Neuron (in vitro differentiated cells): ENCODE results near the gene PIK3C2B.

ENCODE experiments used
- H2AFZ ChIP-seq: one replicate; pipeline ENCODE4 v1.6.1; 2013; ENCODE audit warnings: low read depth, mild to moderate bottlenecking, inconsistent platforms, low read length, moderate library complexity
- H3K27me3 ChIP-seq: one replicate; pipeline ENCODE4 v1.6.1; 2013; ENCODE audit warnings: low read length; ENCODE audit not compliant: insufficient read depth
- H3K36me3 ChIP-seq: one replicate; pipeline ENCODE4 v1.6.1; 2013; ENCODE audit warnings: low read length; ENCODE audit not compliant: insufficient read depth
- H3K4me1 ChIP-seq: one replicate; pipeline ENCODE4 v1.6.1; 2013; ENCODE audit warnings: low read length; ENCODE audit not compliant: insufficient read depth
- H3K4me3 ChIP-seq: 2 replicates; pipeline ENCODE4 v1.5.1; 2013; ENCODE audit warnings: mild to moderate bottlenecking, low read length, moderate library complexity
- H3K9me3 ChIP-seq: one replicate; pipeline ENCODE4 v1.6.1; 2013; ENCODE audit warnings: low read length

Gene PIK3C2B

DNA sequence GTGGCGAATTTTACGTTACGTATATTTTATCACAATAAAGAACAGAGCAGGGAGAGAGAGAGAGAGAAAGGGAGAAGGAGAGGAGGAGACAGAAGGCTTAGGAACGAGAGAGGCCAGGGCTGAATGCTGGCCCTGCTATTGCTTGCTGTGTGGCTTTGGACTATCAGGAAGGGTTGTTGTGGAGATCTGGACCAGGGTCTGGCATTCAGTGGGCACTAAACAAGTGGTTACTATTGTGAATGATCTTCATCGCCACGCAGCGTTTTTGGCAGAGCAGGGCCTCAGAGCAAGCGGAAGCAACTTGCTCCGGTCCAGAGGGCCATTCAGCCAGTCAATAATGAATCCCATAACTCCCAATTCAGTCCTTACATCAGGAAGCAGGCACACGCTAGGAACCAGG lies 26.4 kb downstream of the PIK3C2B start:
- H3K9me3 ChIP-seq = no peaks in the 10 kb centered on the region
- H3K4me3 ChIP-seq = no peak overlapping the region
- no peak overlapping the region for H2AFZ ChIP-seq
- H3K4me1 ChIP-seq = no peaks in the 10 kb centered on the region
- no peaks in the 10 kb centered on the region for H3K27me3 ChIP-seq
- peaks cover 67% of the 10 kb centered on the region for H3K36me3 ChIP-seq

DNA sequence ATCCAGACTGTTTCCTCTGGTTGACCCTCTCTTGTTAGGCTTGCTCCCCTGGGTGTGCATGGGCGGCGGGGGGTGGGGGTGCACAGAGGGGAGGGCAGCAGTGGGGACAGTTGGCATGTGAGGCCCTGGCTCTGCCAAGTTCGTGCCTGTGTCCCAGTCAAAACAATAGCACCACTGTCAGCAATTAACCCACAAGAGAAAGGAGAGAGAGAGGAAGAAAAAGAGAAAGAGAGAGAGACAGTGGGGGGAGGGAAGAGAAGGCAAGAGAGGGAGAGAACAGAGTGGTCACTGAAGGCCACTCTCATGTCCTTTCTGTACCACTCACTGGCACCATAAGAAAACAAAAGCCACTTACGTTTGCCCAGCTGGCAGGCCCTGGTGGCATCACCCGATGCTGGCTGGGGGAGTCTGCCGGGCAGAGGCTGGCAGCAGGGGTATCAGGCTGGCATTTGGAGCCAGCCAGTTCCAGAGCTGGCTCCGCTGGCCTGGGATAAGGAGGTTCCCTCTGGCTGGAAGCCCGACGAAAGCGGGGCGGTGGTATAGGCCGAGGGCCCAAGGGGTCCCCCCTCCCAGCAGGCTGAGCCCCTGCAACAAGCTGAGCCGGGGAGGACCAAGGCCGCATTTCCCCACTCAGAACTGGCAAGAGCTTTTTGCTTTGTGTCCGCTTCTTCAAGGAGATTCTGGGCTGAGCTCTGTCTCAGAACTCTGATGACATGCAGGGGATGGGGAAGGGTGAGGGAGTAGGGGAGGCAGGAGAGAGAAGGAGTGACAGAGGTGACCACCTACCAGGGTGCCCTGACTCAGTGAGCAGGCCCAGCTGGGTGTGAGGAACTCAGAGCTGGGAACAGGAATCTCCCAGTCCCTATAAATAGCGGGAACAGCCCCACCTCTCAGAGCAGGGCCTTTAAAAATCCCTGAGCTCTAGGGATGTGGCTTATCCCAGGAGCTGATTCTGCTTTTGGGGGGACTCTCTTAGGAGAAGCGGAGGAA lies 27.9 kb downstream of the PIK3C2B start:
- H3K36me3 ChIP-seq = peaks cover 78% of the 10 kb centered on the region
- no peaks in the 10 kb centered on the region for H3K9me3 ChIP-seq
- H3K4me1 ChIP-seq = no peaks in the 10 kb centered on the region
- H2AFZ ChIP-seq = no peak overlapping the region
- H3K27me3 ChIP-seq = no peaks in the 10 kb centered on the region
- no peak overlapping the region for H3K4me3 ChIP-seq

- Histone ChIP-seq H2AFZ (no peak overlapping the region), H3K9me3 (no peaks in the 10 kb centered on the region), H3K4me3 (no peak overlapping the region), H3K27me3 (no peaks in the 10 kb centered on the region), H3K4me1 (no peaks in the 10 kb centered on the region), H3K36me3 (peaks cover 85% of the 10 kb centered on the region)
These were observed 28.8 kb downstream of the PIK3C2B start for GRCh38 chr1:204465546-204466415.

DNA sequence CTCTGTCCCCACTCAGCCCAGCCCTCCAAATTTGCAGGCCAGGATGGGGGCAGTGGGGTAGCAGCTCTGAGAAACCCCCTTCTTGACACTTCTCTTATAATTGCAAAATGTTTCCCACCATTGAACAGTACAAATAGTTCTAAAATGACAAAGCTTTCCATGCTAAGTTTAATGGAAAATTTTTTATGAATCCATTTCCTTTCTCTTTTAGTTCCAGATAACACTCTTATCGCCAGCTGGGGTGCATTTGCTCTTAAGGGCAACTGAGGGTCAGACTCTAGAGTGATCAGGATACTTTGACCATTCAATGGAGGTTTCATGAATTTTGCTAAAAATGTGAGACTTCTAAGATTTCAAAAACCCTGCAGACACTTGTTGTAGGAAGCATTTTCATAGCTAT lies 29.9 kb downstream of the PIK3C2B start:
- H3K27me3 ChIP-seq = no peaks in the 10 kb centered on the region
- H3K4me3 ChIP-seq = no peak overlapping the region
- H2AFZ ChIP-seq = no peak overlapping the region
- no peaks in the 10 kb centered on the region for H3K9me3 ChIP-seq
- H3K4me1 ChIP-seq = no peaks in the 10 kb centered on the region
- H3K36me3 ChIP-seq = peaks cover 89% of the 10 kb centered on the region

DNA sequence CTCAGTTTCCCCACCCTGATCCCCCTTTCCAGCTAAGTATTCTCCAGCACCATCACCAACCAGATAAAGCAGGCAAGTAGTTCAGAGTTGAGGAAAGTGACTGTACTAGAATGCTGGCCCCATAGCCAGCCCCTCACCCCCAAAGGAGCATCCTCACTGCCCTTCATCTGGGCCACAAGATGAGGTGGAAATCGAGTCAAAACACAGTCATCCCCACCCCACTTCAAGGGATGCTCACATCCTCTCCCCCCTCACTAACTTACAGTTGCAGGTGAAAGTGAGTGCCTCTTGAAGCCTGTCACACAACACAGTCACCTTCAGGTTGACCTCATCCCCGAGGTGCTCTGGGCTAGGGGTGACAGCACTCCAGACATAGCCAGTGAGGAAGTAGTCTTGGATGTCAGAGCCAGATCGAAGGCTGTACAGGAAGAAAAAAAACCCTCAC lies 30.4 kb downstream of the PIK3C2B start:
- H3K36me3 ChIP-seq = peaks cover 90% of the 10 kb centered on the region
- no peaks in the 10 kb centered on the region for H3K4me1 ChIP-seq
- no peak overlapping the region for H2AFZ ChIP-seq
- no peaks in the 10 kb centered on the region for H3K27me3 ChIP-seq
- no peaks in the 10 kb centered on the region for H3K9me3 ChIP-seq
- no peak overlapping the region for H3K4me3 ChIP-seq

- H3K36me3 ChIP-seq = peaks cover 87% of the 10 kb centered on the region
- H3K9me3 ChIP-seq = no peaks in the 10 kb centered on the region
These were observed 31.2 kb downstream of the PIK3C2B start for GRCh38 chr1:204463125-204464060.

GRCh38 chr1:204462229-204462561 lies 32.4 kb downstream of the PIK3C2B start:
- Histone ChIP-seq H3K4me3 (no peak overlapping the region), H3K4me1 (peaks cover 12% of the 10 kb centered on the region), H3K36me3 (peaks cover 91% of the 10 kb centered on the region), H3K27me3 (no peaks in the 10 kb centered on the region), H3K9me3 (no peaks in the 10 kb centered on the region), H2AFZ (no peak overlapping the region)

More at GRCh38 chr1:204463125-204464060, 31.2 kb downstream of the PIK3C2B start:
- no peaks in the 10 kb centered on the region for H3K27me3 ChIP-seq
- H2AFZ ChIP-seq = no peak overlapping the region
- H3K4me3 ChIP-seq = no peak overlapping the region
- H3K4me1 ChIP-seq = peaks cover under 1% of the 10 kb centered on the region

DNA sequence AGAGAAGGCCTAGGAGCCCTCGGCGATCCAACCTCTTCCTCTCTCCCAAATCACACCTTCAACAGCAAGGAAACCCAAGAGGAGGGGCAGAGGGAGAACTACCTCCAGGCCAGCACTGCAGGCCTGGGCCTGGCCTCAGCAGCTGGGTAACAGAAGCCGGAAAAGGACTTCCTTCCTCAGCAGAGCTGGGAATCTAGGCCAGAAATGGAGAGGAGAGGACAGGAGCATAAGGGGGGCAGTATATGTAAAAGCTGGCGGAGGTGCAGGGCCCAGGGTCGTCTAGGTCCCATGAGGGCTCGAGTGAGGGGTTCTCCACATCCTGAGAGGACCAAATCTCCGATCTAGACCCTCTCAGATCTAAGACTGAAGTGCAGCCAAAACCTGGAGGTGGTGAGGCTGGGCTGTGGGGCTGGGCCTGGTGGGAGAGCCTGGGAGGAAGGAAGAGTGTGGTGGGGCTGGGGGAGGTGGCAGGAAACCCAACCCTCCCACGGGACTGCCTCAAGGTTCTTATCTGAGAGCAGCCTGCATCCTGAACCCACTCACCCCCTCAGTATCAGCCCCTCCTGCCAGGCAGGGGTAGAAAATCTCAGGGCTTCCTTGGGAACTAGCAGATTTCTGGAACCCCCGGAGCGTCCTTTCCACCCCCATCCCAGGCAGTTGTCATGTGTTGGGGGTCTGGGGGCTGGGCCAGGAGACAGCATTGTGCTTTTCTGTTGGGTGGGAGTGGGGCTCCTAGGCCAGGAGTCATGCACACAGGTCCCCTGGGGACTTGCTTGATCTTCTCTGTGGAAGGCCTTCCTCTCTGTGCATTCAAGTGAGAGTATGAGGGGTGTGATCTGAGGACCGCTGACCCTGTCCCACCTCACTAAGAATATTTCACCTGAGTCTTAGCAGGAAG lies 33.0 kb downstream of the PIK3C2B start:
- peaks cover 85% of the 10 kb centered on the region for H3K36me3 ChIP-seq
- H3K27me3 ChIP-seq = no peaks in the 10 kb centered on the region
- H2AFZ ChIP-seq = no peak overlapping the region
- peaks cover 18% of the 10 kb centered on the region for H3K4me1 ChIP-seq
- H3K4me3 ChIP-seq = no peak overlapping the region
- no peaks in the 10 kb centered on the region for H3K9me3 ChIP-seq

DNA sequence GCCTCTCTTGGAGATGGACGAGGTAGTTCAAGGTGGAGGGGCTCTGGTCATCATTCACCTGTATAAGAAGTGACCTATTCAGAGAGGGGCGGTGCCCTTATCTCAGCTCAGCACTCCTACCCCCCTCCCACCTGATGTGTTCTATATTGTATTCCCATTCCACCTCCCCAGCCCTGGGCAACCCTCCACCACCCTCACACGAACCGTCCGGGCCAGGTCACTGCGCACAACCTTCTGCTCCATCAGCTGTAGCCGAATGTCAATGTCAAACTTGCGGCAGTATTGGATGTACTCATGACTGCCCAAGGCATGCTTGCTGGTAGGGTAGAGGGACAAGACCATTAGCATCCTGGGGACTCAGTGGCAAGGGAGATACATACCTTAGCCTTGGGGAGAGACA lies 34.3 kb downstream of the PIK3C2B start:
- Histone ChIP-seq H2AFZ (no peak overlapping the region), H3K27me3 (no peaks in the 10 kb centered on the region), H3K9me3 (no peaks in the 10 kb centered on the region), H3K4me1 (peaks cover 31% of the 10 kb centered on the region), H3K4me3 (no peak overlapping the region), H3K36me3 (peaks cover 78% of the 10 kb centered on the region)

- Histone ChIP-seq H3K4me1 (peaks cover 34% of the 10 kb centered on the region), H3K9me3 (no peaks in the 10 kb centered on the region), H3K36me3 (peaks cover 71% of the 10 kb centered on the region), H2AFZ (no peak overlapping the region), H3K27me3 (no peaks in the 10 kb centered on the region), H3K4me3 (no peak overlapping the region)
These were observed 34.9 kb downstream of the PIK3C2B start for GRCh38 chr1:204459706-204460105.

- Histone ChIP-seq H3K4me1 (peaks cover 38% of the 10 kb centered on the region), H2AFZ (no peak overlapping the region), H3K36me3 (peaks cover 61% of the 10 kb centered on the region), H3K27me3 (no peaks in the 10 kb centered on the region), H3K4me3 (no peak overlapping the region), H3K9me3 (no peaks in the 10 kb centered on the region)
These were observed 36.9 kb downstream of the PIK3C2B start for GRCh38 chr1:204457666-204458065.
